Fibroblast of mammary gland (primary cell): Measurements from ENCODE around the gene RYR1.
"Not testable (repeated sequence)": the region's sequence is repeated elsewhere in the genome, so short reads cannot be mapped to it uniquely, and the experiment has no call there.

ENCODE experiments used
- DNase-seq: peaks from one replicate; pipeline ENCODE4 v3.0.0-alpha.2; 2010; ENCODE audit warnings: low read depth
- H3K4me3 ChIP-seq: 2 replicates; pipeline ENCODE4 v1.5.1; 2011; ENCODE audit warnings: low read depth, mild to moderate bottlenecking, low read length, moderate library complexity; ENCODE audit not compliant: control insufficient read depth
- CTCF ChIP-seq: conservative IDR thresholded peaks from 2 replicates; pipeline ENCODE4 v1.5.1; 2011; ENCODE audit warnings: low read depth, low read length, inconsistent platforms; ENCODE audit not compliant: control insufficient read depth, insufficient read depth

The RYR1 gene

GRCh38 chr19:38425810-38426466, 7.6 kb upstream of the RYR1 start, which contains the start of gene RASGRP4:
TSS of gene RASGRP4 (minus strand) at chr19:38426219. CDS start at chr19:38426091, 128 bp downstream.
- H3K4me3 ChIP-seq = no peak within 1 kb of the TSS
- TF ChIP-seq CTCF = no peak
- DNase-seq = no peak

- not testable (repeated sequence) for H3K4me3 ChIP-seq, DNase-seq
These were observed 6.3 kb upstream of the RYR1 start for GRCh38 chr19:38427035-38427677.

- DNase-seq = no peak
- no peak for TF ChIP-seq CTCF
- H3K4me3 ChIP-seq = no peak overlapping the region
These were observed 4.3 kb upstream of the RYR1 start for GRCh38 chr19:38429055-38429810.

GRCh38 chr19:38429811-38430156, 3.7 kb upstream of the RYR1 start:
- TF ChIP-seq CTCF = no peak
- DNase-seq = no peak
- H3K4me3 ChIP-seq = no peak overlapping the region

GRCh38 chr19:38430931-38431330, 2.6 kb upstream of the RYR1 start:
- no peak for TF ChIP-seq CTCF
- DNase-seq = no peak
- no peak overlapping the region for H3K4me3 ChIP-seq

- no peak for DNase-seq
- no peak for TF ChIP-seq CTCF
- H3K4me3 ChIP-seq = no peak overlapping the region
These were observed 1.1 kb downstream of the RYR1 start for GRCh38 chr19:38434549-38435051.

- no peak for DNase-seq
- no peak overlapping the region for H3K4me3 ChIP-seq
- no peak for TF ChIP-seq CTCF
These were observed 3.8 kb downstream of the RYR1 start for GRCh38 chr19:38437295-38437694.
